Pulmonary artery endothelial cell (primary cell): ENCODE measurements around the gene PA2G4. TPM values are rescaled to one million over a fixed set of nuclear protein-coding genes. Genes with fewer than 3 reads are reported as not detected.
A peak's percentile ranks its signal among the peaks of the same experiment; 100 is the strongest.

Experiments used
- DNase-seq: peaks from one replicate; pipeline ENCODE4 v3.0.0-alpha.2; 2011; ENCODE audit warnings: low read depth, low spot score
- total RNA-seq: library from RNA; depleted of rRNA; stranded (reverse); fragments of >200 nt; gene quantifications from 2 replicates; pipeline ENCODE4 v1.2.3, GENCODE V29; 2014

The PA2G4 gene
- total RNA-seq, 1 donor from 2014 or later, result 240 TPM

- no peak for DNase-seq
These were observed 19.8 kb downstream of the PA2G4 start for GRCh38 chr12:56124133-56124532.

DNA sequence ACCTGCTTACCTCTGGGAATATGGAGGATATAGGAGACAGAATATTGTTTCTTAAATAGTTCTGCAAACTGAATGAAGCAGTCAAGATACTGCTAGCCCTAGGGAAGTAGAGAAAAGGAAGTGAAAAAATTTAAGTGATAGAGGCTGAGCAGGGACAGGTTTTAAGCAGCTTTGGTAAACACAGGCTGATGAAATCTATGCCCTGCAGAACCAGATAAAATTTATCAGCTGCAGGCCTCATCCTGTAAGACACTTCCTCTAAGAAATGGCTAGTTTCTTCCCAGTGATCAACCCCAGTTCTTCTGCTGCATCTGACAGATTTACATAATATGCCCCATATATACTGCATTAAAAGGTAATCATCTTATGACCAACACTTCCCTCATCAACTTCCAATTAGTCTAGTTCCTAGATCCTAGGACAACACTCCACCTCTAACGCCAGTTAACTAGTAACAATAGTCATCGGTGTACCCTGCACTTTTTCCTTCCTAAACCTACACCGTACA lies 22.4 kb downstream of the PA2G4 start:
- DNase-seq, result no peak

DNA sequence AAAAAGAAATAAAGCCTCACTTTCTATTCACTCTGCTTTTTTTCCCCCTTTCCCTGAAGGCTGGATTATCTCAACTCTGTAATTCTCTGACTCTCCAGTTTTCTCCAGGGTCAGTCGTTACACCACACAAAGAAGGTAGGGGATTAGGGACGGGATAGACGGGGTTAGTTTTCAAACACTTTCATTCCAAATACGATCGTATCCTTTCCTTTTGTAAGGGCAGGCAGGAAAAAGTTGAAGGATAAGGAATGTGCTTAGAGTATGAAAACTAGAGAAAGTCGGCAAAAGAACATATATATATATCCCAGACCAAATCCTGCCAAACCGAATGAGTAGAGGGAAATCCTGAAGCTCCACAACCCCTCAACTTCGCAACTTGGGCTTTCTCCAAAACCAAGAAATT lies 23.1 kb downstream of the PA2G4 start:
- no peak for DNase-seq

GRCh38 chr12:56127888-56128669 lies 23.7 kb downstream of the PA2G4 start, which contains the start of gene ESYT1:
ESYT1 (plus strand) TSS chr12:56128267; CDS start chr12:56128320, 53 bp downstream.
- DNase-seq, result peak; percentile 99

GRCh38 chr12:56128670-56129205 lies 24.4 kb downstream of the PA2G4 start:
- no peak for DNase-seq

- no peak for DNase-seq
These were observed 25.0 kb downstream of the PA2G4 start for GRCh38 chr12:56129206-56129941.

DNA sequence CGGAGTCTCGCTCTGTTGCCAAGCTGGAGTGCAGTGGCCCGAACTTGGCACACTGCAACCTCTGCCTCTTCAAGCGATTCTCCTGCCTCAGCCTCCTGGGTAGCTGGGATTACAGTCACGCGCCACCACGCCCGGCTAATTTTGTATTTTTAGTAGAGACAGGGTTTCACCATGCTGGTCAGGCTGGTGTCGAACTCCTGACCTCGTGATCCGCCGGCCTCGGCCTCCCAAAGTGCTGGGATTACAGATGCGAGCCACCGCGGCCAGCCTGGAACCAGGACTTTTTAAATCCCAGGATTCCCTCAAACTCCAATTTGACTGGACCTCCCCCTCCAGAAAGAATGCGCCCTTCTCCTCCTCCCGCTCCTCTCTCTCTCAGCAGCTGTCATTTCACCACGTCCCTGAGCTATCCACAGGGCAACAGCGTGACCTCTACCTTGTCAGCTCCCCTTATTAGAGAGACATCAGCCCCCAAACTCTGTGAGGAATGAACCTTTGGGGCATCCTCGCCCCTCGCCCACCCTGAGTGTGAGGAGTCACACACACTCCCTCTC lies 25.7 kb downstream of the PA2G4 start:
- no peak for DNase-seq

- DNase-seq, result no peak
These were observed 26.5 kb downstream of the PA2G4 start for GRCh38 chr12:56130876-56131275.

GRCh38 chr12:56134897-56135296 lies 30.5 kb downstream of the PA2G4 start:
- no peak for DNase-seq

GRCh38 chr12:56137853-56138571 lies 33.7 kb downstream of the PA2G4 start:
- DNase-seq, result no peak

- DNase-seq, result no peak
These were observed 37.8 kb downstream of the PA2G4 start for GRCh38 chr12:56141946-56142784.

GRCh38 chr12:56143217-56143616 lies 38.9 kb downstream of the PA2G4 start:
- no peak for DNase-seq

GRCh38 chr12:56143870-56144269 lies 39.5 kb downstream of the PA2G4 start:
- DNase-seq, result peak; percentile 30

DNA sequence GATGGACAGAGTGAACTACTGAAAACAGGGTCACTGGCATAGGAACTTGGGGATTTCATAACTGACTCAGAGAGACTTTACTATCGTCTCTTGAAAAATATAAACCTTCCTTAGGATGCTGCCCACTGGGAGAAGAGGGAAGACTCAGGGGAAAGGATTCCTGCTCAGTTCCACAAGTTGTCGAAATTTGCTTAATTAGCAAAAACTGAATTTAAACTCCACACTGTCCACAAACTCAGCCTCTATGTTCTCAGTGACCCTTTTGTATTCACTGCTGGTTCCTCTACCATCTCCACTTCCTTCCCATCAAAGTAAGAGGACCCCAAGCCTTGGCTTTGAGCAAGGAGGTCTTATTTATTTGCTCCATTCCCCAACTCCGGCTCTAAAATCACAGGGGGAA lies 40.9 kb downstream of the PA2G4 start:
- DNase-seq, result no peak

DNA sequence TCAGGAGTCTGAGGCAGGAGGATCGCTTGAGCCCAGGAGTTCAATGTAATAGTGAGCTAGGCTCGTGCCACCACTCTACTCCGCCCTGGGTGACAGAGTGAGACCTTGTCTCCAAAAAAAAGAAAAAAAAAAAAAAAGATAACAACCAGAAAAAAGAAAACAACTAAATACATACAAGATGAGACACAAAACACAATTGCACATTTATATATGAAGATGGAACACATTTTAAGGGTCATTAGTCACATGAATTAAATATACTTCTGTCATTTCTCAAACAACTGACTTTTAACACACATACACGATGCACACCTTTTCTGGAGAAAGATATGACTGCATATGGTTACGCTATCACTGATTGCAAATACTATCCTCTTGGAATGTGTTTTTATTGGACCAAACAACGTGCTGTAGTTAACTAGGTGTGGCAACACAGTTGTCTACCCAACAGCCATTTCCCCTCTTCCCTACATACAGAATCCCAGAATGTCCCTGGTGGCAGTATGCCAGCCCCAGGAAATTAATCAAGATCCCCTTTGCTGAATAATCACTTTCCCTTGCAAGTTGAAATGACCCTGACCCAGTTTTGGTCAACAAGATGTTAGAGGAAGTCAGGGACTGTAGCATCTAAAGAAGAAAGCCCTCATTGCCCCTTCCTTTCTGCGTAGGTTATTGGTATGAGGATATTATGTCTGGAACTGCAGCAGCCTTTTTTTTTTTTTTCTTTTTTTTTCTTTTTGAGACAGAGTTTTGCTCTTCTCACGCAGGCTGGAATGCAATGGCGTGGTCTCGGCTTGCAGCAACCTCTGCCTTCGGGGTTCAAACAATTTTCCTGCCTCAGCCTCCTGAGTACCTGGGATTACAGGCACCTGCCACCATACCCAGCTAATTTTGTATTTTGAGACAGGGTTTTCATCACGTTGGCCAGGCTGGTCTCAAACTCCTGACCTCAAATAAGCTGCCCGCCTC lies 42.4 kb downstream of the PA2G4 start:
- DNase-seq, result no peak

- DNase-seq, result no peak
These were observed 46.2 kb downstream of the PA2G4 start for GRCh38 chr12:56150563-56150962.

- no peak for DNase-seq
These were observed 47.3 kb downstream of the PA2G4 start for GRCh38 chr12:56151672-56152131.

GRCh38 chr12:56152132-56152755 lies 47.9 kb downstream of the PA2G4 start, which contains the start of gene MYL6B:
MYL6B (plus strand) TSS chr12:56152587; CDS start chr12:56153919, 1,332 bp downstream.
- DNase-seq, result peak; percentile 64
